Heart left ventricle (tissue), 13 donors: ENCODE measurements around the gene NMB.

Experiments used
- POLR2A ChIP-seq, 2 donors: fragments of 450-650 bp; IDR thresholded peaks; one replicate each; pipeline ENCODE4 v1.6.1; 2017; ENCODE audit warnings: antibody characterized with exemption in 2 of 2, mild to moderate bottlenecking in 2 of 2, moderate library complexity in 2 of 2
- TF ChIP-seq, protein P1 (sequence below), 12 donors: fragments of 200-600 bp; sonication (generic) in 4 of 12; IDR thresholded peaks; one replicate each; pipeline versions ENCODE4 v1.5.0 to v1.8.0; 2018 to 2022; ENCODE audit warnings: antibody characterized with exemption in 12 of 12, mild to moderate bottlenecking in 5 of 12
- donor health status: ischemic (EF 13 %, LVEDD 7.1; RV severe dilation, severe dysfunction).
- donor health status: DM: no; HTN: yes; CAD: no.
- donor health status: DM: no; HTN: no; CAD: no.
- donor health status: ischemic (EF 25% LVEDD 6.9; RV normal size, moderate dysfunction).
- donor health status: ischemic (EF 25% LVEDD 5.7; RV mildly dilated, moderate dysfunction).
- donor health status: ischemic (EF 35%, LVEDD 5.7; RV mildly dilated, moderate dysfunction).
- donor health status: nonischemic (EF 11% LVEDD 7.7; RV severe dilation, severe dysfunction).
- donor health status: DM: yes; HTN: yes; CAD: no.
- donor health status: PGD.
- donor health status: ischemic (EF 29% LVEDD 5.4; RV normal size, mild dysfunction).
- donor health status: nonischemic (EF 23%, LVEDD 6.1; RV moderate dilation, normal function).

- TF ChIP-seq, protein P1, sequence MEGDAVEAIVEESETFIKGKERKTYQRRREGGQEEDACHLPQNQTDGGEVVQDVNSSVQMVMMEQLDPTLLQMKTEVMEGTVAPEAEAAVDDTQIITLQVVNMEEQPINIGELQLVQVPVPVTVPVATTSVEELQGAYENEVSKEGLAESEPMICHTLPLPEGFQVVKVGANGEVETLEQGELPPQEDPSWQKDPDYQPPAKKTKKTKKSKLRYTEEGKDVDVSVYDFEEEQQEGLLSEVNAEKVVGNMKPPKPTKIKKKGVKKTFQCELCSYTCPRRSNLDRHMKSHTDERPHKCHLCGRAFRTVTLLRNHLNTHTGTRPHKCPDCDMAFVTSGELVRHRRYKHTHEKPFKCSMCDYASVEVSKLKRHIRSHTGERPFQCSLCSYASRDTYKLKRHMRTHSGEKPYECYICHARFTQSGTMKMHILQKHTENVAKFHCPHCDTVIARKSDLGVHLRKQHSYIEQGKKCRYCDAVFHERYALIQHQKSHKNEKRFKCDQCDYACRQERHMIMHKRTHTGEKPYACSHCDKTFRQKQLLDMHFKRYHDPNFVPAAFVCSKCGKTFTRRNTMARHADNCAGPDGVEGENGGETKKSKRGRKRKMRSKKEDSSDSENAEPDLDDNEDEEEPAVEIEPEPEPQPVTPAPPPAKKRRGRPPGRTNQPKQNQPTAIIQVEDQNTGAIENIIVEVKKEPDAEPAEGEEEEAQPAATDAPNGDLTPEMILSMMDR (IDR thresholded peaks at IDR 0.05): no peak
- TF ChIP-seq POLR2A (IDR thresholded peaks at IDR 0.05): no peak
Observed at GRCh38 chr15:84645997-84646396, 12.0 kb downstream of the NMB start.
